IPS-18a (cell line): Measurements from ENCODE around the gene ASB16.

ENCODE experiments used
- H3K27ac ChIP-seq: one replicate; pipeline ENCODE4 v1.5.1; 2013; ENCODE audit warnings: low read length
- H3K27me3 ChIP-seq: one replicate; pipeline ENCODE4 v1.6.1; 2013; ENCODE audit warnings: mild to moderate bottlenecking, low read length; ENCODE audit not compliant: control insufficient read depth, insufficient read depth
- H3K36me3 ChIP-seq: one replicate; pipeline ENCODE4 v1.6.1; 2013; ENCODE audit warnings: low read depth, low read length; ENCODE audit not compliant: control insufficient read depth
- H3K4me1 ChIP-seq: one replicate; pipeline ENCODE4 v1.6.1; 2013; ENCODE audit warnings: low read depth, low read length; ENCODE audit not compliant: control insufficient read depth
- H3K4me3 ChIP-seq: one replicate; pipeline ENCODE4 v1.5.1; 2013; ENCODE audit warnings: low read length
- H3K9ac ChIP-seq: one replicate; pipeline ENCODE4 v1.6.1; 2013; ENCODE audit warnings: mild to moderate bottlenecking, low read length, moderate library complexity
- H3K9me3 ChIP-seq: one replicate; pipeline ENCODE4 v1.6.1; 2013; ENCODE audit warnings: low read depth, low read length; ENCODE audit not compliant: control insufficient read depth

ASB16 gene

DNA sequence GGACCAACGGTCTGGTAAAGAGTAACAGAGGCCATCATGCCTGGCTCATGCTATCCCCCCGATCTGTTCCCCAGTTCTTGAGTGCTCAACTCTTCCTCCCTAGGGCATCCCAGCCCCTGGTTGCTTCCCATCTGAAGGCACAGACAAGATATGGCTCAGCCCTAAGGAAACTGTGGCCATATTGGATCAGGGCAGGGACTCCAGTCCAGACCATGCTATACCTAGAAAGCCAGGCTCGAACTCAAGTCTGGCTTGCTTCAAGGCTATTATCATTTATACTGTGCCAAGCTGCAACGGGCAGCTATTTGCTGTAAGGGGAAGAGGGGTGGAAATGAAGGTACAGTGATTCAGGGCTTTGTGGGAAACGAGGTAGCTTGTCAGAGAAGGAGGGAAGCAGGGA, 46.2 kb downstream of the ASB16 start:
- Histone ChIP-seq H3K4me1 (peaks cover 7% of the 10 kb centered on the region), H3K27me3 (no peaks in the 10 kb centered on the region), H3K4me3 (no peak overlapping the region), H3K36me3 (peaks cover 33% of the 10 kb centered on the region), H3K9me3 (no peaks in the 10 kb centered on the region), H3K27ac (no peak overlapping the region), H3K9ac (no peak overlapping the region)

DNA sequence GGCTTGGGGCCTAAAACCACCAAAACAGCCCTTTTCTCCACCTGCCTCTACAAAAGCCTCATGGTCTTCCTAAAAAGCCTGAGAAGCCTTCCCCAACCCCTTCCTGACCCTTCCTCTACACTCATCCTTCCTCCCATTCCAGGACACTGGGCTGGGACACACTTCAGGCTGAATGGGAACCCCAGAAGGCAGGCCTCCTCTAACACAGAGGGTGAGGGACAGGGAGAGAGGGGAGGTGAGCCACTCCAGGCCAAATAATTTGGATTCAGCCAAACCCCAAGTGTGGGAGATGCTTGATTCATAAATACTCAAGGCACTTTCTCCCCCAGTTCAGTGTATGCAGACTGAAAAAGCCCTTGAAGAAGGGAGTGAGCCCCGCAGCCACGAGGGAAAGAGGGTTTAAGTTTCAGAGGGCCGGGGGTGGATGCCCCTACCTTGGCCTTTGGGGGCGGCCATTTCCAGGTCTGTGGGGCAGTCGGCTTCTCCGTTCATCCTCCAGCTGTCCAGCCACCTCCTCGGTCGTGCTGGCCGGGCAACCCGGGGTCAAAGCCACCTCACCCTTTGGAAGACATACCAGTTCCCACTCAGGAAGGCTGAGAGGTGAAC, 47.3 kb downstream of the ASB16 start:
- H3K27ac ChIP-seq = peak overlapping the region; percentile 68
- peak overlapping the region; percentile 85 for H3K4me3 ChIP-seq
- H3K36me3 ChIP-seq = peaks cover 32% of the 10 kb centered on the region
- H3K4me1 ChIP-seq = peaks cover 11% of the 10 kb centered on the region
- peak overlapping the region; percentile 81 for H3K9ac ChIP-seq
- H3K27me3 ChIP-seq = no peaks in the 10 kb centered on the region
- no peaks in the 10 kb centered on the region for H3K9me3 ChIP-seq

DNA sequence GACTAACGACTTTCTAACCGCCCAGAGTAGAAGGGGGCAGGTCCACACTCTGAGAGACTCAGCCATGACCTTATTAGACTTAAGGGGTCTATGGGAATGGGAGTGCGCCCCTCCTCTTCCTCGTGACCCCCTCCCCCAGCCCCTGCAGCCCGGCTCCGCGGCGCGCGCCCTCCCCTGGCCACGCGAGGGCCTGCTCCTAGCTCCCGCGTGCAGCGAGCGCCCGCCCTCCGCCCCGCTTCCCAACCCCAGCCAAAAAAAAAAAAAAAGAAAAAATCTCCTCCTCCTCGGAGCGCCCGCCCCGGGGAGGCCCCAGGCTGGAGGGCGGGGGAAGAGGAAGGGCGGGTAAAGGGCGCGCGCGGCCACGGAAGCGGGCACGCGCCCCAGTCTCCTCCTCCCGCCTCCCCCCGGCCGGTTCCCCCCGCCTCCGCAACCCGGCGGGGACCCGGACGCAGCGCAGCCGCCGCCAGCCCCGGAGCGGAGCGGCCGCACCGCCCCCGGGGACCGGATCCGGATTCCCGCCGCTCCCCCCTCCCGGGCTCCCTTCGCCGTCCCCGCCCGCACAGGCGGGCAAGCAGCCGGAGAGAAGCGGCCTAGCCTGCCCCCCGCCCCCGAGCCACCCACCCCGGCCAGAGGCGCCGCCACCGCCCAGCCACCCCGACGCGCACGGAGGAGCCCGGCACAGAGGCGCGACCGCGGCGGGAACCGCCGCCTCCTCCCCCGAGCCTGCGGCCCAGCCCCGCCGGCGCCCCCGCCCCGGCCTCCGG, 48.0 kb downstream of the ASB16 start:
- Histone ChIP-seq H3K9me3 (no peaks in the 10 kb centered on the region), H3K4me3 (peak overlapping the region; percentile 85), H3K36me3 (peaks cover 32% of the 10 kb centered on the region), H3K27me3 (no peaks in the 10 kb centered on the region), H3K4me1 (peaks cover 14% of the 10 kb centered on the region), H3K27ac (peak overlapping the region; percentile 68), H3K9ac (peak overlapping the region; percentile 81)

DNA sequence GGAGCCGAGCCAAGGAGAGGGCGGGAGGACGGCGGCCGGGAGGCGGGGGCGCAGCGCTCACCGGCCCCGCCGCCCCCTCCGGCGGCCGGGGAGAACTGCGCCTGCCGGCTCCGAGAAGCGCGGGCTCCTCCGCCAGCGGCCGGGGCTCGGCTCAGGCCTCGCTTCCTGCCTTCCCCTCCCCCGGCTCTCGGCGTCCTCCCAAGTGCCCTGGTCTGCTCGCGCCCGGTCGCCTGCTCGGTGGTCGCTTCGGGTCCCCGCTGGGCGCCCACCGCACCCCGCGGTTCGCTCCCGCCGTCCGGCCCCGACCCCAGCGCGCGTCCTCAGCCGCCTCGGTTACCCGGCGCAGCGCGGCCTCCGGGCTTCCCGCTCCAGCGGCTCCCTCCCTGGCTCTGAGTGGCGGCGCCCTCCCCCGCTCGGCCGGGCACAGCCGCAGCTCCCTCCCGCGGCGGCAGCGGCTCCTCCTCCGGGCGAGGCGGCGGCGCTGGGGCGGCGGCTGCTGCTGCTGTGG, 48.7 kb downstream of the ASB16 start:
- Histone ChIP-seq H3K4me1 (peaks cover 14% of the 10 kb centered on the region), H3K9ac (peak overlapping the region; percentile 67), H3K4me3 (peak overlapping the region; percentile 85), H3K9me3 (no peaks in the 10 kb centered on the region), H3K27me3 (no peaks in the 10 kb centered on the region), H3K36me3 (peaks cover 29% of the 10 kb centered on the region), H3K27ac (no peak overlapping the region)

DNA sequence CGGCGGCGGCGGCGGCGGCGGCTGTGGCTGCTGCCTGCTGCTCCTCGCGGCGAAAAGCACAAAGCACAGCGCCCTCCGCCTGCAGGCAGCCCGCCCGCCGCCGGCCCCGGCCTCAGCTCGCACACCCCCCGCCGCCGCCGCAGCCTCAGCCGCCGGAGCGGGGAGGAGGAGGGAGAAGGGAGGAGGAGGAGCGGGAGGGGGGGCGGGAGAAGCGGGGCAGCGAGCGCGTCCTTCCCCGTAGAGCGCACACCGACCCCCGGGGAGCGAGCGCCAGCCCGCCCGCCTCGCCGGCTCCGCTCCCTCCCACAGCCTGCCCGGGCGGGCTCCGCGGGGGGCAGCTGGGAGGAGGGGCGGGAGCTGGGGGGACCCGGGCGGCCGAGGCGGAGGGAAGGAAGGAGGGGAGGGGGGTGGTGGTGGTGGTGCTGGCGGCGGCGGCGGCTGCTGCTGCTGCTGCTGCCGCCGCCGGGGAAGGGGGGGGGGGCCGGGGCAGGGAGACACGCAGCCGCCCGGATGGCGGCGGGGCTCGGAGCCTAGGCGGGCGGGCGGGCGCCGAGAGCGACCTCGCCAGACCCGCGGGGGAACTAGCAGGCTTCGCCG, 49.2 kb downstream of the ASB16 start, which contains the start of gene UBTF:
TSS of gene UBTF (minus strand) at position 60 of the 597 bp plus-strand sequence. CDS start 1,446 bp downstream, outside the sequence.
- H3K36me3 ChIP-seq = peaks cover 24% of the 10 kb centered on the region
- no peaks in the 10 kb centered on the region for H3K27me3 ChIP-seq
- H3K9me3 ChIP-seq = no peaks in the 10 kb centered on the region
- H3K4me3 ChIP-seq = peak within 1 kb of the TSS; percentile 85
- peak within 1 kb of the TSS; percentile 84 for H3K27ac ChIP-seq
- H3K4me1 ChIP-seq = peaks cover 14% of the 10 kb centered on the region
- peak within 1 kb of the TSS; percentile 93 for H3K9ac ChIP-seq

DNA sequence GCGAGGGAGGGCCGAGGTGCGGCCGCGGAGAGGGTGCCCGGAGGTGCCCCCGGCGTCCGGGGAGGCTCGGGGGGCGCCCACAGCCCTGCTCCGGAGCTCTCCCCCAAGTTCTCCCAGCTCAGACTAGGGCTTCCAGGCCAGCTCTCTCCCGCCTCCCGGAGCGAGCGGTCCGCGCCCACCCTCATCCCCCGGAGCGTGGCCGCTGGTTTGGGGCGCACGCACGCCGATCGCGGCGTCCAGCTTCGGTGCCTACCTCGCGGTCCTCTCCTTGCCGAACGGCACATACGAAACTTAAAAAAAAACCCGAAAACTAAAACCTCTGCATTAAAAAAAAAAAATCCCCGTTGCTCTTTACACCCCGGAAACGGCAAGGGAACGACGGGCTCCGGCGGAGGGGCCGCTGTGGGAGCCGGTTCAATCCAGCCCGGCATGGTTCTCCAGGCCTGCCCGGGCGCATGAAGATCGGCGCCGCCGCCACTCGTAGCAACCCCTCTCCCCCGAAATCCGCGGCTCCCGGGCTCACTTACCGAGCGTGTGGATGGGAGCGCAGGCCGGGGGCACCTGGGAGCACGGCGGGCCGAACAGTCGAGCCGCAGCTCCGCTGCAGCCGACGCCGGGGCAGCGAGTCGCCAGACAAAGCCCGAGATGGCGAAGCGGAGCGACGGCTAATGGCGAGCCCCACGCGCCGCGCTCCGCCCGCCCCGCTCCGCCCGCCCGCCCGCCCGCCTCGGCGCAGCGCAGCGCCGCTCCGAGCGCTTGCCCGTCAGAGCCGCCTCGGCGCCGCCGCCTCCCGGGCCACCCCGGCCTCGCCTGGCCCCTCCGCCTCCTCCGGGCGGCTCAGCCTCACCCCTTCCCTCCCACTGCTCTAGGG, 49.9 kb downstream of the ASB16 start:
- H3K36me3 ChIP-seq = peaks cover 17% of the 10 kb centered on the region
- H3K27ac ChIP-seq = peak overlapping the region; percentile 84

DNA sequence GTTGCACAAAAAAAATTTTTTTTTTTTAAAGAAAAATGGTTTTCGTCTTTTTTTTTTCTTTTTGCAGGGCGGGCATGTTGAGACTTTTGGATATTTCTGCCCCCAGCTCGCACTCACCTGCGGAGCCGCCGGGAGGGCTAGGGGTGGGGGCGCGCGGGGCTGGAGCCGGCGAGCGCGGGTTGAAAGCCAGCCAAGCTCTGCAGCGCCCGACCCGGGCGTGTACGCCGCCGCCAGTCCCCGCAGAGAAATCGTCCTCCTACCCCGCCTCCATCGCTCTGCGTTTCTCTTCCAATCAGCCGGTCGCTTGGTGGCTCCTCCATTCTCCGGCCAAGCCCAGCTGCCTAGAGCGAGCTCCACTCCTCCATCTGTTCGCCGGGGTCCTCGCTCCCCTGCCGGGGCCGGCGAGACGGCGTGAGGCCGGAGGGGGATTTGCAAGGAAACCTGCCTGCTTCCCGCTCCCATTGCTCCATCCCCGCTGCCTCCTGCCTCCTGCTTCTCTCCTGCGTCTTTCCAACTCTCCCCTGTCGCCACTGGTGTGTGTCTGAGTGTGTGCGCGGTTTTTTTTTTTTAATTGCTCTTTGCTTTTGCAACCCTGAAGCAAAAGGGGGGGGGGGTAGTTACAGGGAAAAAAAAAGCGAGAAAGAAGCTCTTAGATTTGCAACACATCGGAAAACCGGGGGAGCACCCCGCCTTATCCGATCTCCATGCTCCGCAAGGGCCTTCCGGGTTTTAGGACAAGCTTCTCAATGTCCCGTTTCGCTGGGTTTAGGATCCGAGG, 50.8 kb downstream of the ASB16 start:
- Histone ChIP-seq H3K36me3 (peaks cover 8% of the 10 kb centered on the region), H3K4me1 (peaks cover 14% of the 10 kb centered on the region), H3K4me3 (peak overlapping the region; percentile 79), H3K9ac (peak overlapping the region; percentile 93), H3K27me3 (no peaks in the 10 kb centered on the region), H3K9me3 (no peaks in the 10 kb centered on the region), H3K27ac (no peak overlapping the region)

More for the DNA sequence above, 49.9 kb downstream of the ASB16 start:
- no peaks in the 10 kb centered on the region for H3K27me3 ChIP-seq
- peak overlapping the region; percentile 93 for H3K9ac ChIP-seq
- peaks cover 14% of the 10 kb centered on the region for H3K4me1 ChIP-seq
- H3K9me3 ChIP-seq = no peaks in the 10 kb centered on the region
- peak overlapping the region; percentile 79 for H3K4me3 ChIP-seq

DNA sequence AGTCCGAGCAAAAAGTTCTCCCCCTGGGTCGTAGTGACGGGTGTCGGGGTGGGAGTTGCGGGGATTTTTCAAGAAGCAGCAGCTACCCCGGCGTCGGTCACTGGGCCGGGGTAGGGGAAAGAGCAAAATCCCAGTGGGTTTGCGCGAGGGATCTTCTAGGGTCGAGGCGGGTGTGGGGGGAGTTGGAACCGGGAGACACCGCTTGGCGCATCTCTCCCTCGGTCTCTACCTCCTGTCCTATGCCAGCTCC, 51.3 kb downstream of the ASB16 start:
- Histone ChIP-seq H3K27ac (no peak overlapping the region), H3K36me3 (peaks cover 3% of the 10 kb centered on the region), H3K27me3 (no peaks in the 10 kb centered on the region), H3K9me3 (no peaks in the 10 kb centered on the region), H3K9ac (peak overlapping the region; percentile 93), H3K4me3 (peak overlapping the region; percentile 79), H3K4me1 (peaks cover 14% of the 10 kb centered on the region)

DNA sequence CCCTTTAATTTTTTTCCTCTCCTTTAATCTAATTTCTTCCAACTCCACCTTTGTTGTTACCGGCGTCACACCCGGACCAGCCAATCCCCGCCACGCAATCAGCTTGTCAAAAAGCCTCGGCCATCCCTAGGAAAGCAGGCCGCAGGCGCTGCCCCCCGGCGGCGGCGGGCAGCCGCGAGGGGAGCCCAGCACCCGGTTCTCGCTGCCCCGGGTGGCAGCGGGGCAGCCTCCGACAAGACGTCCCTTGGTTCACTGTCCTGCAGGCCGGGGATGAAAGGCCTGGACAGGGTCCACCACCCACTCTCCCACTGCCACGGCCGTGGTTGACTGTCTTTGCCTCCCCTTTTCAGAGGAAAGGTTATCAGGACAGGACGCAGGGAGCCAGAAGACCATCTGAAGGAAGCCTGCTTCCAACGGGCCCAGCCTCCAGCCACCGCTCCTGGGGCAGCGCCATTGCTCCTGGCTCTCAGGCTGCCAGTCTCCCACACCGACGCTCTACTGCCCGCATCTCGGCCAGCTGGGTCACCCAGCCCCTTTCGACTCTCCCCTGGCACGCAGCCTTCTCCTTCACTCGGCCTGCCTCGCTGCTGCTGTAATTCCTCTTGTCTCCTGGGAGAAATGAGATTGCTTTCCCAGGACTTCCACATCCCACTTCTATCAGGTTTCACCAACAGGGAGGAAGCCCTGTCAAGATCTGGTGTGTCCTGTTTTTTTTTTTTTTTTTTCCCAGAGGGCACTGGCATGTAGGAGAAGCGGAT, 51.8 kb downstream of the ASB16 start:
- no peak overlapping the region for H3K27ac ChIP-seq
- no peaks in the 10 kb centered on the region for H3K27me3 ChIP-seq
- peak overlapping the region; percentile 93 for H3K9ac ChIP-seq
- H3K36me3 ChIP-seq = no peaks in the 10 kb centered on the region
- no peaks in the 10 kb centered on the region for H3K9me3 ChIP-seq
- H3K4me1 ChIP-seq = peaks cover 14% of the 10 kb centered on the region
- peak overlapping the region; percentile 79 for H3K4me3 ChIP-seq

DNA sequence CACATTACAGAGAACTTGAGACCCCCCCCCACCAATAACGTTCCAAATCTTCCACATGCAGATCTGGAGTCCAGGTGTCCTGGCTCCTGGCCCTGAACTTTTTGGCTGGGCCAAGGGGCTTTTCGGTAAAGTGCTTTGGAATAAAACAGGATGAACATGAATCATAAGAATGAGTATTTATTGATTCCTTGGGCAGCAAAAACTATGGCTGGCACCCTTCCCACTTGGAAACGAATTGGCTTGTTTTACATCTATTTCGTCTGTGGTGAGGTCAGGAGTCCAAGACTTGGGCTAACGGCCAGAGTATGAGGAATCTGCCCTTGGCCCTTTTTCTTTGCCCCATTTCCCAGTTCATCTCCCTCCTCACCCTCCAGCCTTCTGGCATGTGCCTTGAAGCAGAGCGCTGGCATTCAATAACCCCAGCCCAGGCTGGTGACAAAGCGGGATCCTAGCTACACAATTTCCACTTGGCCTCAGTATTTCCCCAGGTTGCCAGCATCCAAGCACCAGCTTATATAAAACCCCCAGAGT, 53.1 kb downstream of the ASB16 start:
- no peaks in the 10 kb centered on the region for H3K27me3 ChIP-seq
- H3K4me3 ChIP-seq = no peak overlapping the region
- H3K4me1 ChIP-seq = peaks cover 6% of the 10 kb centered on the region
- no peak overlapping the region for H3K27ac ChIP-seq
- H3K9ac ChIP-seq = no peak overlapping the region
- no peaks in the 10 kb centered on the region for H3K9me3 ChIP-seq
- H3K36me3 ChIP-seq = no peaks in the 10 kb centered on the region
